Measurements from ENCODE around the gene CLEC2D.
"Not testable (repeated sequence)": the region's sequence is repeated elsewhere in the genome, so short reads cannot be mapped to it uniquely, and the experiment has no call there.

CLEC2D gene

DNA sequence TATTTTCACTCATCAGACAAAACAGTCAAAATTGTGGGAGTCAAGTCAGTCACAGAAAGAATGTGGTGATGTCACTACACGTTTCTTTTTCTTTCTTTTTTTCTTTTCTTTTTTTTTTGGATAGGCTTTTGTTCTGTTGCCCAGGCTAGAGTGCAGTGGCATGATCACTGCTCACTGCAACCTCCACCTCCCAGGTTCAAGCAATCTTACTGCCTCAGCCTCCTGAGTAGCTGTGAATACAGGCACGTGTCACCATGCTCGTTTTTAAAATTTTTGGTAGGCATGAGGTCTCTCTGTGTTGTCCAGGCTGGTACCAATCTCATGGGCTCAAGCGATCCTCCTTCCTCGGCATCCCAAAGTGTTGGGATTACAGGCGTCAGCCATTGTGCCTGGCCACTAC, 61.1 kb downstream of the CLEC2D start:
- DNase-seq: no peak

DNA sequence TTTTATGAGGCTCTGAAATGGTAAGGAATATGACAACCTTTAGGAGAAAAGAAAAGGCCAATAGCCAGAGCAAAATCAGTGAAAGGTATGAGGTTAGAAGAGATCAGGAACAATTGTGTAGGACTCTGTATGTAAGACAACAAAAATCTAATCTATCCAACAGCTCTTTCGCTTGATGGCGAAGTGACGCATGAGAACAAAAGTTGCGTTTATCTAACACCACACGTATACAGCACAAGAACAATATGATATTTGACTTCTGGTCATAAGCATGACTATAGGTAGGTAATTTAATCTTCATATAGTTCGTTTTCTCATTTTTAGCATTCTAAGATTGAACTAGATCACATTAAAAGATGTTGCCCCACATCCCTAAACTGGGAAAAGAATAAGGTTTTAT, 61.9 kb downstream of the CLEC2D start:
- no peak for DNase-seq

- DNase-seq: no peak
These were observed 62.3 kb downstream of the CLEC2D start for GRCh38 chr12:9731797-9732196.

GRCh38 chr12:9732921-9733461, 63.5 kb downstream of the CLEC2D start, which contains the start of gene CLECL1:
Gene CLECL1, minus strand, starts transcription at chr12:9733097.
- no peak for DNase-seq

- DNase-seq: no peak
These were observed 66.1 kb downstream of the CLEC2D start for GRCh38 chr12:9735601-9736000.

- DNase-seq: no peak
These were observed 67.6 kb downstream of the CLEC2D start for GRCh38 chr12:9736936-9737705.

- DNase-seq: not testable (repeated sequence)
These were observed 69.4 kb downstream of the CLEC2D start for GRCh38 chr12:9738905-9739304.

GRCh38 chr12:9739404-9740105, 70.0 kb downstream of the CLEC2D start:
- not testable (repeated sequence) for DNase-seq

DNA sequence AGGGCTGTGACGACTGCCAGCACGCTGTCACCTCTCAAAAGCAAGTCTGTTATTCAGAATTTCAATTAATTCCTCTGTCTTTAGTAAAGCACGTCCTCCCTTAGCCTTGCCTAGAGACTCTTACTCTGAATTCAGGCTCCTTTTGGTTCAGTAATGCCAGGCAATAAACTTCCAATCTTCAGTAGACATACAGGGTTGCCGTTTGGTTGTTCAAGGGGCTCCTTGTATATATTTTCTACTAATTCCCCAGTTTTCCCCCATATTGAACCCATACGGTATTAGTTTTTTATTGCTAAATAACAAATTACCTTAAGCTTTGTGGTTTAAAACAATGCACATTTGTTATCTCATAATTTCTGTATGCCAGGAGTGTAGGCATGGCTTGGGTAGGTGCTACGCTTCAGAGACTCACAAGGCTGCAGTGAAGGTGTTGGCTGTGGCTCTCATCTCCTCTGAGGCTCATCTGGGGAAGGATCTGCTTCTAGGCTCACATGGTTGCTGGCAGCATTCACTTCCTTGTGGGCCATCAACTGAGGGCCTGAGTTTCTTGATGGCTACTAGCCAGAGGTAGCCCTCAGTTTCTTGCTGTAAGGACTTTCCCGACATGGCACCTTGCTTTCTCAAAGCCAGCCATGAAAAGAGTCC, 70.7 kb downstream of the CLEC2D start:
- DNase-seq: no peak

GRCh38 chr12:9741726-9742125, 72.2 kb downstream of the CLEC2D start:
- peak; percentile 49 for DNase-seq

DNA sequence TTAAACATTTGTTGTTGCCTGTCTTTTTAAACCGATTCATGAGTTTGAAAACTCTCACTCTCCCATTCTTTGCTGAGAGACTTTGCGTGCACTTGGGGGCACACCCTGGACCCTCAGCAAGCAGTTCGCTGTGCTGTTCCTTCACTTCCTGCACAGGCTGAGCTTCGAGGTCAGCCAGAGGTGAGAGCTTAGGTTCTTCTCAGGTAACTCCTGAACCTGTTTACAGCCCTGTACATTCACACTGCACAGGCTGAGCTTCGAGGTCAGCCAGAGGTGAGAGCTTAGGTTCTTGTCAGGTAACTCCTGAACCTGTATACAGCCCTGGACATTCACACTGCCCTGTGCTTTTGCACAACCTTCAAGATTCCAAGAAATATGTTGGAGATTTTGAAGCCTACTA, 73.1 kb downstream of the CLEC2D start:
- DNase-seq: no peak

DNA sequence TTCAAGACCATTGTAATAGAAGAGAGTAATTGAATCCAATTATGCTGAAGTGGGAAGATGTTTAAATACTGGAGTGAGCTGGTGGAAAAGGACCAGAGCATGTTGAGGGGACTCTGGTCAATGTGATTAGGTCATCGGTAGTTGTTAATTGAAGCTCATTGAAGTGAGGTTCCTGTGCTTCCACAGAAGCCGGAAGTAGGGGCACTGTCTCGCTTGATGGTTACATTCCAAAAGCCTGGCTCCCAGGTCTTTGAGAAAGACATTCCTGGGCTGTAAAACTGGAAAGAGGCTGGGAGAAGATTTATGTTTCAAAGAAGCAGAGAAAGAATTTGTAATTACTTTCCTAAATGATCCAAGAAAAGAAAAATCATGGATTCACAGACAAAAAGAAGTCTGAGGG, 75.7 kb downstream of the CLEC2D start:
- no peak for DNase-seq
